ENCODE measurements around the gene OLIG1. TPM values are rescaled to one million over a fixed set of nuclear protein-coding genes. Genes with fewer than 3 reads are reported as not detected.

The OLIG1 gene
- total RNA-seq, 1 experiment from 2014 or later, result not detected

DNA sequence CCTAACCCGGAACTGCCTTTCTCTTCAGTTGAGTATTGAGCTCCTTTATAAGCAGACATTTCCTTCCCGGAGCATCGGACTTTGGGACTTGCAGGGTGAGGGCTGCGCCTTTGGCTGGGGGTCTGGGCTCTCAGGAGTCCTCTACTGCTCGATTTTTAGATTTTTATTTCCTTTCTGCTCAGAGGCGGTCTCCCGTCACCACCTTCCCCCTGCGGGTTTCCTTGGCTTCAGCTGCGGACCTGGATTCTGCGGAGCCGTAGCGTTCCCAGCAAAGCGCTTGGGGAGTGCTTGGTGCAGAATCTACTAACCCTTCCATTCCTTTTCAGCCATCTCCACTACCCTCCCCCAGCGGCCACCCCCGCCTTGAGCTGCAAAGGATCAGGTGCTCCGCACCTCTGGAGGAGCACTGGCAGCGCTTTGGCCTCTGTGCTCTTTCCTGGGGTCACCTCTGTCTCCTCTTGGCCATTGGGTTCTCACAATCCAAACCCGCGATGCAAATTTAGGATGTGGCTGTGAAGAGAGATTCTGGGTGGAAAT lies 40.5 kb upstream of the OLIG1 start:
- no TSS peak for BruUV-seq (replicated peaks)
- no peak for TF ChIP-seq CTCF (IDR thresholded peaks at IDR 0.05; ENCODE audit: insufficient read depth in 1 of 2, low read depth in 1 of 2, low read length in 1 of 2, severe bottlenecking in 1 of 2, unreplicated experiment in 1 of 2)
- no peaks in the 10 kb centered on the region for H3K9me3 ChIP-seq
- no peaks in the 10 kb centered on the region for H3K4me1 ChIP-seq
- no peak for DNase-seq
- Mint-ChIP-seq H3K27ac (ENCODE audit: unreplicated experiment) (no peak overlapping the region), H3K4me3 (ENCODE audit: unreplicated experiment) (no peak overlapping the region), H3K27me3 (ENCODE audit: insufficient read depth, unreplicated experiment) (peaks cover 23% of the 10 kb centered on the region), H3K4me1 (ENCODE audit: low read depth, unreplicated experiment) (no peaks in the 10 kb centered on the region), H3K36me3 (ENCODE audit: insufficient read depth, unreplicated experiment) (no peaks in the 10 kb centered on the region), H3K9me3 (ENCODE audit: unreplicated experiment) (no peaks in the 10 kb centered on the region)
- H3K4me3 ChIP-seq (ENCODE audit: low read depth, low read length), result no peak overlapping the region
- no peaks in the 10 kb centered on the region for H3K36me3 ChIP-seq (ENCODE audit: control insufficient read depth, insufficient read depth, low read length)
- ChIA-PET POLR2A (no interaction called here), CTCF (no interaction called here)
- intact Hi-C loops (cut with micrococcal nuclease; ENCODE audit: unreplicated experiment), result no loop called here
- H3K27me3 ChIP-seq (replicated peaks; ENCODE audit: control insufficient read depth, insufficient read depth, low read length), result no peaks in the 10 kb centered on the region

DNA sequence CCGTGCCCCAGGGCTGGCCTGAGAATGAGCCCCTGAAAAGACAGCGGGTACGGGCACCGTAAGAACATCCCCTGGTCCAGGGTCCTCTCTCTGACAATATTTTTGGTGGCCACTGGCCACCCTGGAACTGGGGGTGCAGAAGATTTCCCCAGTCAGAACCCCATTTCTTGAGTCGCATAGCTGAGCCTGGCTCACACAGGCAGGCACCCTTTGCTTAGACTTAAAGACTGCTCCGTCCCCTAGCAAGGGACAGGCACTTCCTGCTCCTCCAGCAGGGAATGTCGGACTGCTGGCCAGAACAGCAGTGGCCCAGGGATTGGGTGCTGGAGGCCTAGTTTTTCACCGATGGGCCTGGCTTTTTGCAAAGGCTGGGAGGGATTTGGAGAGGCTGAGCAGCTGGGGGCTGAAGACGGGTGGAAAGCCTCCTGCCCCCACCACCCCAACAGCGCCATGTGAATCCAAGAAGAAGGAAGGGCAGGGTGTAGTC lies 39.9 kb upstream of the OLIG1 start:
- POLR2A ChIA-PET, result no interaction called here
- intact Hi-C loops (cut with micrococcal nuclease; ENCODE audit: unreplicated experiment), result no loop called here
- TF ChIP-seq CTCF (IDR thresholded peaks at IDR 0.05; ENCODE audit: insufficient read depth in 1 of 2, low read depth in 1 of 2, low read length in 1 of 2, severe bottlenecking in 1 of 2, unreplicated experiment in 1 of 2), result no peak

GRCh38 chr21:33030633-33031032 lies 39.3 kb upstream of the OLIG1 start:
- no peak overlapping the region for H3K4me3 ChIP-seq (ENCODE audit: low read depth, low read length)
- H3K36me3 Mint-ChIP-seq (ENCODE audit: insufficient read depth, unreplicated experiment), result no peaks in the 10 kb centered on the region
- H3K4me1 Mint-ChIP-seq (ENCODE audit: low read depth, unreplicated experiment), result no peaks in the 10 kb centered on the region
- no peak for DNase-seq
- H3K27me3 ChIP-seq (replicated peaks; ENCODE audit: control insufficient read depth, insufficient read depth, low read length), result no peaks in the 10 kb centered on the region
- ChIA-PET CTCF (no interaction called here), POLR2A (no interaction called here)
- no peaks in the 10 kb centered on the region for H3K9me3 Mint-ChIP-seq (ENCODE audit: unreplicated experiment)
- H3K9me3 ChIP-seq, result no peaks in the 10 kb centered on the region
- no peaks in the 10 kb centered on the region for H3K36me3 ChIP-seq (ENCODE audit: control insufficient read depth, insufficient read depth, low read length)
- no TSS peak for BruUV-seq (replicated peaks)
- no peaks in the 10 kb centered on the region for H3K4me1 ChIP-seq
- H3K4me3 Mint-ChIP-seq (ENCODE audit: unreplicated experiment), result no peak overlapping the region
- no peak for TF ChIP-seq CTCF (IDR thresholded peaks at IDR 0.05; ENCODE audit: insufficient read depth in 1 of 2, low read depth in 1 of 2, low read length in 1 of 2, severe bottlenecking in 1 of 2, unreplicated experiment in 1 of 2)
- no peak overlapping the region for H3K27ac Mint-ChIP-seq (ENCODE audit: unreplicated experiment)
- intact Hi-C loops (cut with micrococcal nuclease; ENCODE audit: unreplicated experiment), result no loop called here
- H3K27me3 Mint-ChIP-seq (ENCODE audit: insufficient read depth, unreplicated experiment), result peaks cover 23% of the 10 kb centered on the region

More for the DNA sequence above, 39.9 kb upstream of the OLIG1 start:
- H3K9me3 Mint-ChIP-seq (ENCODE audit: unreplicated experiment), result no peaks in the 10 kb centered on the region
- Histone ChIP-seq H3K4me3 (ENCODE audit: low read depth, low read length) (no peak overlapping the region), H3K27me3 (replicated peaks; ENCODE audit: control insufficient read depth, insufficient read depth, low read length) (no peaks in the 10 kb centered on the region), H3K36me3 (ENCODE audit: control insufficient read depth, insufficient read depth, low read length) (no peaks in the 10 kb centered on the region), H3K9me3 (no peaks in the 10 kb centered on the region), H3K4me1 (no peaks in the 10 kb centered on the region)
- peaks cover 23% of the 10 kb centered on the region for H3K27me3 Mint-ChIP-seq (ENCODE audit: insufficient read depth, unreplicated experiment)
- CTCF ChIA-PET, result no interaction called here
- no peaks in the 10 kb centered on the region for H3K36me3 Mint-ChIP-seq (ENCODE audit: insufficient read depth, unreplicated experiment)
- no peak overlapping the region for H3K4me3 Mint-ChIP-seq (ENCODE audit: unreplicated experiment)
- no peak for DNase-seq
- H3K4me1 Mint-ChIP-seq (ENCODE audit: low read depth, unreplicated experiment), result no peaks in the 10 kb centered on the region
- H3K27ac Mint-ChIP-seq (ENCODE audit: unreplicated experiment), result no peak overlapping the region
- no TSS peak for BruUV-seq (replicated peaks)
